ENCODE data around the gene WDR90. TPM values are rescaled to one million over a fixed set of nuclear protein-coding genes. Genes with fewer than 3 reads are reported as not detected.

WDR90 gene
- total and polyA plus RNA-seq, 7 experiments from 2014 or later: 0.56 to 70.6 (median 12.3) TPM

- DNase-seq (no peak), ATAC-seq (no peak)
- no peaks in the 10 kb centered on the region for H3K4me1 ChIP-seq (ENCODE audit: control insufficient read depth in 2 of 2, insufficient read depth in 2 of 2, low read length in 2 of 2)
- no peaks in the 10 kb centered on the region for H3K9me3 Mint-ChIP-seq
- intact Hi-C loops (cut with micrococcal nuclease): no loop called here
- H3K27ac ChIP-seq (ENCODE audit: low read depth, low read length): no peak overlapping the region
- no peaks in the 10 kb centered on the region for H3K27me3 ChIP-seq (ENCODE audit: control insufficient read depth in 2 of 2, insufficient read depth in 2 of 2, low read length in 2 of 2)
- no peak overlapping the region for H3K27ac Mint-ChIP-seq
- H3K36me3 ChIP-seq (ENCODE audit: control insufficient read depth in 2 of 3, insufficient read depth in 3 of 3, low read length in 3 of 3): peaks cover 0 to 37% (median 0%) of the 10 kb centered on the region in 3 experiments
- ChIA-PET POLR2A (no interaction called here), CTCF (no interaction called here)
- H3K4me3 Mint-ChIP-seq: no peak overlapping the region
- no peak overlapping the region for H3K4me3 ChIP-seq (ENCODE audit: low read length)
- H3K4me1 Mint-ChIP-seq: no peaks in the 10 kb centered on the region
- peaks cover 0 to 3% (median 0%) of the 10 kb centered on the region in 5 donors for H3K36me3 Mint-ChIP-seq
- H3K9me3 ChIP-seq (ENCODE audit: control insufficient read depth in 2 of 3, low read length in 3 of 3): no peaks in the 10 kb centered on the region
- no peaks in the 10 kb centered on the region for H3K27me3 Mint-ChIP-seq
Measured at GRCh38 chr16:626787-627453, 22.2 kb upstream of the WDR90 start.

GRCh38 chr16:627454-628239, 21.5 kb upstream of the WDR90 start:
- peaks cover 0 to 37% (median 0%) of the 10 kb centered on the region in 3 experiments for H3K36me3 ChIP-seq (ENCODE audit: control insufficient read depth in 2 of 3, insufficient read depth in 3 of 3, low read length in 3 of 3)

GRCh38 chr16:628321-629061, 20.7 kb upstream of the WDR90 start:
- H3K27ac Mint-ChIP-seq: no peak overlapping the region
- H3K36me3 Mint-ChIP-seq: peaks cover 0 to 3% (median 0%) of the 10 kb centered on the region in 5 donors
- no peak for ATAC-seq
- ChIA-PET POLR2A (no interaction called here), CTCF (no interaction called here)
- no peaks in the 10 kb centered on the region for H3K27me3 Mint-ChIP-seq
- DNase-seq: no peak
- no peaks in the 10 kb centered on the region for H3K27me3 ChIP-seq (ENCODE audit: control insufficient read depth in 2 of 2, insufficient read depth in 2 of 2, low read length in 2 of 2)
- no peaks in the 10 kb centered on the region for H3K4me1 Mint-ChIP-seq
- no peak overlapping the region for H3K4me3 ChIP-seq (ENCODE audit: low read length)
- peaks cover 0 to 37% (median 0%) of the 10 kb centered on the region in 3 experiments for H3K36me3 ChIP-seq (ENCODE audit: control insufficient read depth in 2 of 3, insufficient read depth in 3 of 3, low read length in 3 of 3)
- no peak overlapping the region for H3K27ac ChIP-seq (ENCODE audit: low read depth, low read length)
- no peaks in the 10 kb centered on the region for H3K4me1 ChIP-seq (ENCODE audit: control insufficient read depth in 2 of 2, insufficient read depth in 2 of 2, low read length in 2 of 2)
- no peaks in the 10 kb centered on the region for H3K9me3 Mint-ChIP-seq
- intact Hi-C loops (cut with micrococcal nuclease): no loop called here
- no peaks in the 10 kb centered on the region for H3K9me3 ChIP-seq (ENCODE audit: control insufficient read depth in 2 of 3, low read length in 3 of 3)
- no peak overlapping the region for H3K4me3 Mint-ChIP-seq

More at GRCh38 chr16:627454-628239, 21.5 kb upstream of the WDR90 start:
- Histone ChIP-seq H3K27me3 (ENCODE audit: control insufficient read depth in 2 of 2, insufficient read depth in 2 of 2, low read length in 2 of 2) (no peaks in the 10 kb centered on the region), H3K4me1 (ENCODE audit: control insufficient read depth in 2 of 2, insufficient read depth in 2 of 2, low read length in 2 of 2) (no peaks in the 10 kb centered on the region), H3K27ac (ENCODE audit: low read depth, low read length) (no peak overlapping the region), H3K4me3 (ENCODE audit: low read length) (no peak overlapping the region), H3K9me3 (ENCODE audit: control insufficient read depth in 2 of 3, low read length in 3 of 3) (no peaks in the 10 kb centered on the region)
- no peaks in the 10 kb centered on the region for H3K9me3 Mint-ChIP-seq
- no peaks in the 10 kb centered on the region for H3K4me1 Mint-ChIP-seq
- intact Hi-C loops (cut with micrococcal nuclease): no loop called here
- H3K36me3 Mint-ChIP-seq: peaks cover 0 to 3% (median 0%) of the 10 kb centered on the region in 5 donors
- DNase-seq (no peak), ATAC-seq (no peak)
- ChIA-PET CTCF (no interaction called here), POLR2A (no interaction called here)
- no peaks in the 10 kb centered on the region for H3K27me3 Mint-ChIP-seq
- H3K27ac Mint-ChIP-seq: no peak overlapping the region
- H3K4me3 Mint-ChIP-seq: no peak overlapping the region

GRCh38 chr16:629185-629832, 19.9 kb upstream of the WDR90 start:
- ChIA-PET CTCF (no interaction called here), POLR2A (no interaction called here)
- Histone ChIP-seq H3K9me3 (ENCODE audit: control insufficient read depth in 2 of 3, low read length in 3 of 3) (no peaks in the 10 kb centered on the region), H3K36me3 (ENCODE audit: control insufficient read depth in 2 of 3, insufficient read depth in 3 of 3, low read length in 3 of 3) (peaks cover 0 to 44% (median 0%) of the 10 kb centered on the region in 3 experiments), H3K27me3 (ENCODE audit: control insufficient read depth in 2 of 2, insufficient read depth in 2 of 2, low read length in 2 of 2) (no peaks in the 10 kb centered on the region), H3K4me3 (ENCODE audit: low read length) (no peak overlapping the region), H3K4me1 (ENCODE audit: control insufficient read depth in 2 of 2, insufficient read depth in 2 of 2, low read length in 2 of 2) (no peaks in the 10 kb centered on the region), H3K27ac (ENCODE audit: low read depth, low read length) (no peak overlapping the region)
- Mint-ChIP-seq H3K36me3 (peaks cover 0 to 3% (median 0%) of the 10 kb centered on the region in 5 donors), H3K4me3 (no peak overlapping the region), H3K9me3 (no peaks in the 10 kb centered on the region), H3K27me3 (no peaks in the 10 kb centered on the region), H3K4me1 (peaks cover 0 to 3% (median 0%) of the 10 kb centered on the region in 7 donors), H3K27ac (no peak overlapping the region)
- DNase-seq (no peak), ATAC-seq (no peak)
- intact Hi-C loops (cut with micrococcal nuclease): no loop called here

- Histone ChIP-seq H3K4me1 (ENCODE audit: control insufficient read depth in 2 of 2, insufficient read depth in 2 of 2, low read length in 2 of 2) (peaks cover 0 to under 1% of the 10 kb centered on the region in 2 donors), H3K27ac (ENCODE audit: low read depth, low read length) (no peak overlapping the region), H3K9me3 (ENCODE audit: control insufficient read depth in 2 of 3, low read length in 3 of 3) (no peaks in the 10 kb centered on the region), H3K36me3 (ENCODE audit: control insufficient read depth in 2 of 3, insufficient read depth in 3 of 3, low read length in 3 of 3) (peaks cover 0 to 50% (median 0%) of the 10 kb centered on the region in 3 experiments), H3K4me3 (ENCODE audit: low read length) (no peak overlapping the region), H3K27me3 (ENCODE audit: control insufficient read depth in 2 of 2, insufficient read depth in 2 of 2, low read length in 2 of 2) (no peaks in the 10 kb centered on the region)
- ChIA-PET POLR2A (no interaction called here), CTCF (no interaction called here)
- intact Hi-C loops (cut with micrococcal nuclease): no loop called here
- Mint-ChIP-seq H3K27me3 (no peaks in the 10 kb centered on the region), H3K4me1 (peaks cover 0 to 4% (median 0%) of the 10 kb centered on the region in 7 donors), H3K27ac (no peak overlapping the region), H3K9me3 (no peaks in the 10 kb centered on the region), H3K4me3 (no peak overlapping the region), H3K36me3 (peaks cover 0 to 3% (median 0%) of the 10 kb centered on the region in 5 donors)
- no peak for ATAC-seq
- no peak for DNase-seq
Measured at GRCh38 chr16:629833-630248, 19.3 kb upstream of the WDR90 start.

- H3K27me3 Mint-ChIP-seq: no peaks in the 10 kb centered on the region
- H3K36me3 Mint-ChIP-seq: peaks cover 0 to 3% (median 0%) of the 10 kb centered on the region in 5 donors
- peaks cover 0 to 5% (median 0%) of the 10 kb centered on the region in 7 donors for H3K4me1 Mint-ChIP-seq
- H3K4me1 ChIP-seq (ENCODE audit: control insufficient read depth in 2 of 2, insufficient read depth in 2 of 2, low read length in 2 of 2): peaks cover 2 to 6% of the 10 kb centered on the region in 2 donors
- DNase-seq (no peak), ATAC-seq (no peak)
- POLR2A ChIA-PET: no interaction called here
- H3K27ac ChIP-seq (ENCODE audit: low read depth, low read length): no peak overlapping the region
- H3K9me3 ChIP-seq (ENCODE audit: control insufficient read depth in 2 of 3, low read length in 3 of 3): no peaks in the 10 kb centered on the region
- H3K27ac Mint-ChIP-seq: no peak overlapping the region
- H3K4me3 Mint-ChIP-seq: no peak overlapping the region
- CTCF ChIA-PET: no interaction called here
- no peaks in the 10 kb centered on the region for H3K9me3 Mint-ChIP-seq
- intact Hi-C loops (cut with micrococcal nuclease): no loop called here
- no peaks in the 10 kb centered on the region for H3K27me3 ChIP-seq (ENCODE audit: control insufficient read depth in 2 of 2, insufficient read depth in 2 of 2, low read length in 2 of 2)
- H3K4me3 ChIP-seq (ENCODE audit: low read length): no peak overlapping the region
- H3K36me3 ChIP-seq (ENCODE audit: control insufficient read depth in 2 of 3, insufficient read depth in 3 of 3, low read length in 3 of 3): peaks cover 0 to 50% (median 0%) of the 10 kb centered on the region in 3 experiments
Measured at GRCh38 chr16:630249-630814, 18.8 kb upstream of the WDR90 start.

All from naive thymus-derived CD4-positive, alpha-beta T cell (primary cell).